Spinal cord (tissue), 10 donors: ENCODE results near the gene VIT. TPM values are rescaled to one million over a fixed set of nuclear protein-coding genes. Genes with fewer than 3 reads are reported as not detected.
"Not testable (repeated sequence)": the region's sequence is repeated elsewhere in the genome, so short reads cannot be mapped to it uniquely, and the experiment has no call there.

ENCODE experiments used
- DNase-seq, 6 donors: peaks; one replicate each; pipeline versions ENCODE4 v3.0.0 to v3.0.0-alpha.2; 2013 to 2015; ENCODE audit warnings: low spot score in 6 of 6, low read depth in 4 of 6
- H3K27ac ChIP-seq: one replicate; pipeline ENCODE4 v1.5.1; 2013; ENCODE audit warnings: low read depth, low read length, control low read depth
- H3K27me3 ChIP-seq: one replicate; pipeline ENCODE4 v1.6.1; 2013; ENCODE audit warnings: low read length; ENCODE audit not compliant: control insufficient read depth, insufficient read depth
- H3K36me3 ChIP-seq: one replicate; pipeline ENCODE4 v1.6.1; 2013; ENCODE audit warnings: low read length; ENCODE audit not compliant: control insufficient read depth, insufficient read depth
- H3K4me1 ChIP-seq: one replicate; pipeline ENCODE4 v1.6.1; 2013; ENCODE audit warnings: low read length; ENCODE audit not compliant: control insufficient read depth, insufficient read depth
- H3K4me3 ChIP-seq: one replicate; pipeline ENCODE4 v1.5.1; 2013; ENCODE audit warnings: low read depth, low read length, control low read depth
- H3K9me3 ChIP-seq: one replicate; pipeline ENCODE4 v1.6.1; 2013; ENCODE audit warnings: low read length; ENCODE audit not compliant: control insufficient read depth, insufficient read depth
- WGBS: methylation state at CpG from one replicate; pipeline ENCODE4 v1.1.5; 2013; ENCODE audit warnings: missing lambda C conversion rate; ENCODE audit not compliant: insufficient coverage; 5-methylcytosine and 5-hydroxymethylcytosine counted together
- polyA plus RNA-seq, 2 donors: library from polyadenylated mRNA; unstranded; fragments of 120-200 nt; gene quantifications; one replicate each; pipeline ENCODE4 v1.2.1, GENCODE V29; 2013; ENCODE audit not compliant: insufficient read length in 2 of 2
- total RNA-seq, 2 donors: library from RNA; depleted of rRNA in 1 of 2; stranded (reverse); fragments of 120-200 nt in 1 of 2; fragments of >200 nt in 1 of 2; gene quantifications; one replicate each; pipeline versions ENCODE4 v1.2.3 to v1.2.4, GENCODE V29; 2013 to 2014
- donor health status: healthy.

VIT gene
- total and polyA plus RNA-seq, 4 donors, result 1.3 to 3.8 (median 1.5) TPM; not detected in 1

DNA sequence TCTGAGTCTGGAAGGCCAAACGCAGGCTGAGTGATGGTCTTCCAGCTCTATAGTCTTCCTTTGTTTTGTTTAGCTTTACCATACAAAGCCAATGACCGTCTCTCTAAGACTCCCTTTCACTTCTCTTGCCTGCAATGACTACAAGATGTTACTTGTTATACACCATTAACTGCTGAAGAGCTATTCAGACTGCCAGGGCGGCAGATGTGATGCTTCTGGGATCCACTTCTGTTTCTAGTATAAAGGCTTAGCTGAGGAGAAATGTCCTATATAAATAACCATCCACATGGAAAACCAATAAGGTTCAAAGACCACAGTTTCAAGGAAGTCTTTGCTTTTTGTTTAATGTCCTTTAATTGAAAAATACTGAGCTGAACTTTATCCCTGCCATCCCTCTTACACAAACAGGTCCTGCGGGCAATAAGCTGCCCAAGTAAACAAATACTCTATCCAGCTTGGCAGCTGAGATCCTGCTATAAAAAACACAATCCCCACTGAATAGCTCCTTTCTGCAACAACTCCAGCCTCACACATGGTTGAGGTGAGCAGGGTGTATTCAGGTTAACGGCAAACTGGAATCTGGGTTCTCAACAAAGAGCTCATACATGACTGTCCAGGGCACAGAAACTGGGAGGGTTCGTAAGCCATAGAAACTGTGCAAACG is 124.6 kb downstream of the VIT start:
- no peak overlapping the region for H3K27ac ChIP-seq
- peaks cover 2% of the 10 kb centered on the region for H3K27me3 ChIP-seq
- peak in 3 of 6 donors; percentile 3 to 76 (median 42) for DNase-seq
- peaks cover 8% of the 10 kb centered on the region for H3K4me1 ChIP-seq
- no peaks in the 10 kb centered on the region for H3K36me3 ChIP-seq
- H3K9me3 ChIP-seq, result no peaks in the 10 kb centered on the region
- no peak overlapping the region for H3K4me3 ChIP-seq
- 21% methylated on average over 4 of the region's 7 CpGs for WGBS

DNA sequence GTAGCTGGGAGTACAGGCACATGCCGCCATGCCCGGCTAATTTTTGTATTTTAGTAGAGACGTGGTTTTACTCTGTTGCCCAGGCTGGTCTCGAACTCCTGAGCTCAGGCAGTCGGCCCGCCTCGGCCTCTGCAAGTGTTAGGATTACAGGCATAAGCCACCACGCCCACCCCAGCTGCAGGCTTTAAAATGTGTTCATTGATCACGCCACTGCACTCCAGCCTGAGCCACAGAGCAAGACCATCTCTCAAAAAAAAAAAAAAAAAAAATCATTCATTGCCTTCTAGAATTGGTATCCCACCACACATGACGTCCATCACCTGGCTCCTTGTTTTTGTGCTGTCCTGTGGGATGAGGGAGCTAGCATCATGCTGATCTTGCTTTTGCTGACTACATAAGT is 127.4 kb downstream of the VIT start:
- Histone ChIP-seq H3K4me3 (no peak overlapping the region), H3K27ac (no peak overlapping the region), H3K27me3 (peaks cover 2% of the 10 kb centered on the region), H3K4me1 (peaks cover 8% of the 10 kb centered on the region), H3K36me3 (no peaks in the 10 kb centered on the region), H3K9me3 (no peaks in the 10 kb centered on the region)
- WGBS, result 86% methylated on average over 7 of the region's 10 CpGs
- DNase-seq, result no peak

DNA sequence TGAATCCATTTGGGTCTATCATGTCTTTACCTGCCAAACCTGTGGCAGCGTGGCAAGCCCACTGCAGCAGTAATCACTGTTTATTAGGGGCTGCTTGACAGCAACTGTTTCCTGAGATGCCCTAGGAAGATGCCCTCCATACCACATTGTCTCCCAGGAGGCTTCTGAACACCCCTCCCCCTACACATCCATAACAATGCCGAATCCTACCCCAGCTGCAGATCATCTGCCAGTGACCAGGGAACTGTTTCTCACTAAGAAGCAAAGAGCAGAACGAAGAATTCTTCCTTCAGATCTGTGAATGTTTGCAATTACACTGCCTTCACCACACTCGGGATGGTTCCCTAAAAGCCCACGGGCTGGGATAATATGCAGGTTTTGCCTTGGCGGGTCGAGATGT is 127.8 kb downstream of the VIT start:
- H3K9me3 ChIP-seq, result no peaks in the 10 kb centered on the region
- peak in 1 of 6 donors; percentile 26 for DNase-seq
- H3K4me1 ChIP-seq, result peaks cover 8% of the 10 kb centered on the region
- WGBS, result 16% methylated on average over 3 of the region's 7 CpGs
- no peak overlapping the region for H3K4me3 ChIP-seq
- H3K27me3 ChIP-seq, result peaks cover 2% of the 10 kb centered on the region
- H3K36me3 ChIP-seq, result no peaks in the 10 kb centered on the region
- H3K27ac ChIP-seq, result no peak overlapping the region

DNA sequence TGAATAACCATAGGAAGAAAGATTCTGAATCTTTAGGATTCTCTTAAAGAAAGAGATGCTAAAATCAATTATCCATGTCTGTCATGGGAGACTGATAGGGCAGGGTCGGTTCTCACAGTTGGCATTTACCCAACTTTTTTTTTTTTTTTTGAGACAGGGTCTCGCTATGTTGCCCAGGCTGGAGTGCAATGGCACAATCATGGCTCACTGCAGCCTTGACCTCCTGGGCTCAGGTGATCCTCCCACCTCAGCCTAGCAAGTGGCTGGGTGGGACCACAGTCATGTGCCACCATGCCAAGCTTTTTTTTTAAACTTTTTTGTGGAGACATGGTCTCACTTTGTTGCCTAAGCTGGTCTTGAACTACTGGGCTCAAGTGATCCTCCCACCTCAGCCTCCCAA is 128.2 kb downstream of the VIT start:
- not testable (repeated sequence) for DNase-seq, H3K9me3 ChIP-seq, H3K27me3 ChIP-seq, H3K4me3 ChIP-seq, H3K4me1 ChIP-seq, H3K27ac ChIP-seq, H3K36me3 ChIP-seq
- 25% methylated on average over 1 of the region's 2 CpGs for WGBS

DNA sequence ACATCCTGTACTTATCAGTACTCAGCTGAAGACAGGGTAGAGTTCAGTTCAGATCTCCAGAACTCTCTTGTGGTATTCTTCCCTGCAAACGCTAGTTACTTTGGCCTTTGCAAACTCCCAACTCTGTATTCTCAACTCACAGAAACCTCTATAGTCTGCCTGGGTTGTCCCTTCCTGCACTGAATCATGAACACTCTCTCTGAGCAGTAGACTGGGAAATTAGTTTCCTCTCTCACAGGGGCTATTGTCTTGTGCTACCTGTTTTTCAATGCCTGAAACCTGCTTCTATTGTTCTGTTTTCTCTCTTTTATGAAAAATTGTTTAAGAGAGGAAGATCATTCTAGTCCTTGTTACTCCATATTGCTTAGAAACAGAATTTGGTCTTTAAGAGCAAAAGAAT is 134.7 kb downstream of the VIT start:
- Histone ChIP-seq H3K9me3 (no peaks in the 10 kb centered on the region), H3K4me1 (no peaks in the 10 kb centered on the region), H3K4me3 (no peak overlapping the region), H3K36me3 (no peaks in the 10 kb centered on the region), H3K27me3 (no peaks in the 10 kb centered on the region), H3K27ac (no peak overlapping the region)
- no peak for DNase-seq
- 71% methylated on average over 1 of the region's 1 CpG for WGBS

DNA sequence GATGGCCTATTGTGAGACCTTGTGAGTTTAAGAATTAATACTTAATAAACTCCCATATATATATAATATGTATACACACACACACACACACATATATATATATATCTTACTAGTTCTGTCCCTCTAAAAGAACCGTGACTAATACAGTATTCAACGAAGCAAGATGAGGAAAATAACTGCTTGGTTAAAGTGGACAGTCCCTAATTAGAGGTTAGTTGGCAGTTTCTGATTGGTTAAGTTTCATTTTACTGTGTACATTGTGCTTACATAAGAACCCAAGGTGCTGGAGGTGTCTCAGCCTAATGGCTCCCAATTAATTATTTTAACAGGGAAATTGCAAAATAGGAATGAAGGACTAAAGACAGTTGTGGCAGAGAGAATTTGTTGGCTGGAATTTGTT is 137.7 kb downstream of the VIT start:
- Histone ChIP-seq H3K27ac (no peak overlapping the region), H3K4me3 (no peak overlapping the region), H3K4me1 (no peaks in the 10 kb centered on the region), H3K27me3 (no peaks in the 10 kb centered on the region), H3K36me3 (no peaks in the 10 kb centered on the region), H3K9me3 (no peaks in the 10 kb centered on the region)
- DNase-seq, result no peak
- no CpG with 5 or more reads among the region's 2 CpGs for WGBS

DNA sequence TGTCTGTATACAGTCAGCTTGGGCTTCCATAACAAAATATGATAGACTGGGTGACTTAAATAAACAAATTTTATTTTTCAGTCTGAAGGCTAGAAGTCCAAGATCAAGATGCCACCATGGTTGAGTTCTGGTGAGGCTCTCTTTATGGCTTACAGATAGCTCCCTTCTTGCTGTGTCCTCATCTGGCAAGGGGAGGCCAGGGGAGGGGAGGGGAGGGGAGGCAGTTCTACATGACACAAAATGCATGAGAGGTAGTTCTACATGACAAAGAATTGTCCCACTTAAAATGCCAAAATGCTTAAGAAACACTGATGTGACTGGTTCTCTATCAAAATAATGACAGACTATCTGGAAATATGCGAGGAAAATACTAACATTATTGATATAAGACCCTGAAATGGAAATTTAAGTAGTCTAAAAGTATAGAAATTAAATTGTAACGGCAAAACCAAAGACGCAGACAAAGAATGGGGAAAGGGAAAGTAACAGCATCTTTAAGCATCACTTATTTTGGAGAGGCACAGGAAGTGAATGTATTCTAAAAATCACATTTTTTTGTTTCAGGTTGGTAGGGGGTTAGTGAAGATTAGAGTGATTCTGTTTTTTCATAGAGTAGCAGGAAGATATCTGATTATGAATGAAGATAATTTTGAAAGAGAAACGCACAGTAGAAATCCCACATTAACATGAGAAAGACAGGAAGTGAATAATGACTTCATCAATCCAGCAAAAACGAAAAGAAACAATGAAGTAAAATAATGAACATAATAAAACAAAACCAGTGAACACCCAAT is 138.4 kb downstream of the VIT start:
- Histone ChIP-seq H3K4me3 (no peak overlapping the region), H3K4me1 (no peaks in the 10 kb centered on the region), H3K27me3 (no peaks in the 10 kb centered on the region), H3K9me3 (no peaks in the 10 kb centered on the region), H3K36me3 (no peaks in the 10 kb centered on the region), H3K27ac (no peak overlapping the region)
- no CpG with 5 or more reads among the region's 5 CpGs for WGBS
- no peak for DNase-seq

DNA sequence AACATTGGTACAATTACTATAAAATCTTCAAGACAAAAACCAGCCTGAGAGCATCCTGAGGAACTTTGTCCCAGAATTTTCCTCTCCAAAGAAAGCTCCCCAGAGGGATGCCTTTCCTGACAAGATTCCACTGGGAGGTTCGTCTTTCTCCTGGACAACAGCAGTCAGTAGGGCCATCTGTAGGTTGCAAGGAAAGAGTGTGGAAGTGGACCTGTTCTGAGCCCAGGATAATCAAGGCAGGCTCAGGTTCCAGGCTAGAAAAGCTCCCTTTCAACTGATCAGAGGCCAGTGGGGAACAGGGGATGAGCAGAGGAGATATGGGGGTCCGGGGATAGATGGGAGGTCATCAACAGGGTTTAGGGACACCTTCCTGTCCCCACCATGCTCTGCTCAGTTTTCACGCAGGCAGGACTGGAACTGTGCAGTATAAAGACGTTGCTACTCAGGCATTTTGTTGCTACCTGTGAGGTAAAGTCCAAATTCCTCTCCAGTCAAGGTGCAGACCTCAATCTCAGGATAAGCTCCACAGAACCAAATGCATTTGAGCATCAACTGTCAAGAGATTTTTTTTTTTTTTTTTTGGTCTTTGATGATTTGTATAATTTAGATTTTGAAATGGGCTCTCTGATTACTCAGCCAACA is 143.6 kb downstream of the VIT start:
- no peak for DNase-seq
- Histone ChIP-seq H3K4me3 (no peak overlapping the region), H3K4me1 (no peaks in the 10 kb centered on the region), H3K27me3 (no peaks in the 10 kb centered on the region), H3K9me3 (no peaks in the 10 kb centered on the region), H3K36me3 (no peaks in the 10 kb centered on the region), H3K27ac (no peak overlapping the region)
- 60% methylated on average over 1 of the region's 4 CpGs for WGBS

DNA sequence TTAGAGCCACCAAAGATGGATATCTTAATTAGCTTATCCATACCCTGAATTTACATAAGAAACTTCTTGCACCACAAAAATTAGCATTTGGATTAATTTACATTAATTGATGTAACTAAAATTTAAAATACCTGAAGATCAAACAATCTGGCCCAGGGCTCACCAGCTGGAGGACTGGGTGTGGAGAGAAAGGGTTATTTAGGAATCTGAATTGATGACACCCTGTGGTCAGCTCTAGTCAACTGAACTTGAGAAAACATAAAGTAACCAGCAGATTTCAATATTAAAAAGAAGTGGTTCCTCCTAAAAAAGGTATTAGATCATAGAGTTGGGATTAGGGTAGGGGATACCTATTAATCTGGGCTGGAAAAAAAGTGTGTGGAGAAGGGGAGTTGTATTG is 147.3 kb downstream of the VIT start:
- Histone ChIP-seq H3K4me3 (no peak overlapping the region), H3K4me1 (no peaks in the 10 kb centered on the region), H3K27me3 (no peaks in the 10 kb centered on the region), H3K36me3 (no peaks in the 10 kb centered on the region), H3K27ac (no peak overlapping the region), H3K9me3 (no peaks in the 10 kb centered on the region)
- no peak for DNase-seq

DNA sequence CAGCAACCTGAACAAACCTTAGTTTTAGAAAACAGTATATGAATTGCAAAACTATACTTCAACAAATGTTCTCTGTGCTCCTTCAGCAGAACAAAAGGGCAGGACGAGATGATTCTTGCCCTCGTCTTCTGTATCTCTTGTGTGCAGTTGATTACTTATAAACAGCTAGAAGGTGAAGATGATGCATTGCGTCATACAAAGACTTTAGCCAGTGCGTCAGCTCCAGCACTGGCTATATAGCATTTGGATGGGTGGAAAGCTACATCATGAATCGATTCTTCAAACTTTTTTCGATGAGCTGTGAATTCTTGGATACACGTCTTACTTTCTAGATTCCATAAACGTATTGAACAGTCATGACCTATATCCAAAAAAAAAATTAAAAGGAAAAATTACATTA is 152.8 kb downstream of the VIT start:
- 89% methylated on average over 3 of the region's 8 CpGs for WGBS
- Histone ChIP-seq H3K36me3 (no peaks in the 10 kb centered on the region), H3K9me3 (no peaks in the 10 kb centered on the region), H3K4me1 (no peaks in the 10 kb centered on the region), H3K27me3 (no peaks in the 10 kb centered on the region), H3K4me3 (no peak overlapping the region), H3K27ac (no peak overlapping the region)
- no peak for DNase-seq
